ENCODE data around the gene METAP1. TPM values are rescaled to one million over a fixed set of nuclear protein-coding genes. Genes with fewer than 3 reads are reported as not detected.

The METAP1 gene
- total and polyA plus RNA-seq, 2 of the 4 experiments (the other 2 are of a cell fraction) = 43.7 to 47.9 TPM

- no peak for TF ChIP-seq CEBPB (IDR thresholded peaks at IDR 0.05; ENCODE audit: low read depth, low read length)
Observed at GRCh38 chr4:99024481-99025275, 29.2 kb downstream of the METAP1 start (continued).

GRCh38 chr4:99025506-99025905 lies 30.0 kb downstream of the METAP1 start:
- Histone ChIP-seq H3K79me1 (ENCODE audit: low read depth in 1 of 2, low read length in 2 of 2) (peaks cover 26 to 72% of the 10 kb centered on the region in 2 experiments), H3K56ac (ENCODE audit: extremely low read depth, insufficient read depth, low read length) (no peak overlapping the region), H3K9me3 (ENCODE audit: control insufficient read depth, insufficient read depth, low read length) (peaks cover 8% of the 10 kb centered on the region), H3K4ac (ENCODE audit: low read depth, low read length) (no peak overlapping the region), H3K9ac (ENCODE audit: low read depth, low read length) (no peak overlapping the region), H3K4me3 (ENCODE audit: insufficient read depth, low read depth, low read length) (no peak overlapping the region), H3K18ac (ENCODE audit: low read depth, low read length) (no peak overlapping the region), H4K20me1 (ENCODE audit: insufficient read depth, low read length) (no peaks in the 10 kb centered on the region; the same call in 1 of the 2 replicates), H4K5ac (ENCODE audit: low read depth, low read length) (no peak overlapping the region), H4K91ac (ENCODE audit: insufficient read depth, low read depth, low read length) (no peak overlapping the region), H3K36me3 (ENCODE audit: control insufficient read depth, insufficient read depth, low read length) (no peaks in the 10 kb centered on the region; the same call in 1 of the 2 replicates), H3K14ac (replicated peaks; ENCODE audit: low read depth, low read length) (no peak overlapping the region), H3K4me2 (ENCODE audit: low read depth, low read length) (no peak overlapping the region), H2AFZ (replicated peaks; ENCODE audit: low read length, poor library complexity) (no peak overlapping the region), H3K23ac (ENCODE audit: low read depth, low read length) (no peak overlapping the region), H3K9me1 (ENCODE audit: insufficient read depth, low read length) (no peaks in the 10 kb centered on the region), H2BK5ac (ENCODE audit: low read depth, low read length, poor library complexity, severe bottlenecking) (no peak overlapping the region), H2AK5ac (ENCODE audit: low read depth, low read length) (no peak overlapping the region), H3K4me1 (ENCODE audit: control insufficient read depth, insufficient read depth, low read length) (peaks cover 6% of the 10 kb centered on the region; the same call in 1 of the 2 replicates), H2AK9ac (replicated peaks; ENCODE audit: low read depth, low read length, poor library complexity) (no peak overlapping the region), H2BK120ac (ENCODE audit: low read depth, low read length) (no peak overlapping the region), H2BK20ac (ENCODE audit: low read depth, low read length) (no peak overlapping the region), H2BK15ac (ENCODE audit: low read depth, low read length) (no peak overlapping the region), H3K27ac (ENCODE audit: insufficient read depth, low read length) (no peak overlapping the region), H4K8ac (ENCODE audit: low read depth in 2 of 2, low read length in 2 of 2) (no peak overlapping the region), H3K27me3 (ENCODE audit: control insufficient read depth, insufficient read depth, low read length) (no peaks in the 10 kb centered on the region)
- WGBS, 2 experiments (ENCODE audit: extremely low coverage in 2 of 2, insufficient read length in 1 of 2) = no CpG with 5 or more reads among the region's 1 CpG
- in situ Hi-C loops (cut with MboI; ENCODE audit: low sequenced_read_pairs) (no loop called here), intact Hi-C loops (cut with micrococcal nuclease) (no loop called here), dilution Hi-C loops (cut with HindIII; ENCODE audit: low sequenced_read_pairs, unreplicated experiment) (no loop called here)
- ATAC-seq (ENCODE audit: low read depth) (no peak), DNase-seq (no peak)
- ChIA-PET CTCF (no interaction called here), POLR2A (ENCODE audit: unreplicated experiment) (no interaction called here)
- BruUV-seq (replicated peaks) = no TSS peak
- TF ChIP-seq MXI1 (IDR thresholded peaks at IDR 0.05; ENCODE audit: borderline replicate concordance, low read depth, low read length) (no peak), SMC3 (IDR thresholded peaks at IDR 0.05; ENCODE audit: low read depth, low read length) (no peak), RCOR1 (IDR thresholded peaks at IDR 0.05; ENCODE audit: insufficient replicate concordance, low read length) (no peak), NFE2L2 (IDR thresholded peaks at IDR 0.05; ENCODE audit: low read depth, low read length) (no peak), CEBPB (IDR thresholded peaks at IDR 0.05; ENCODE audit: low read depth, low read length) (no peak), RAD21 (IDR thresholded peaks at IDR 0.05; ENCODE audit: low read length) (no peak), MAFK (IDR thresholded peaks at IDR 0.05; ENCODE audit: low read depth, low read length) (no peak), USF2 (IDR thresholded peaks at IDR 0.05; ENCODE audit: low read depth, low read length) (no peak), CTCF (conservative IDR thresholded peaks at IDR 0.05; ENCODE audit: low read depth, low read length) (no peak), FOS (IDR thresholded peaks at IDR 0.05; ENCODE audit: low read depth, low read length) (no peak), BHLHE40 (IDR thresholded peaks at IDR 0.05; ENCODE audit: low read depth, low read length) (no peak), POLR2A (IDR thresholded peaks at IDR 0.05; ENCODE audit: low read depth, low read length) (no peak), CHD1 (IDR thresholded peaks at IDR 0.05; ENCODE audit: low read depth, low read length) (no peak), RFX5 (IDR thresholded peaks at IDR 0.05; ENCODE audit: low read depth, low read length) (no peak), MAZ (IDR thresholded peaks at IDR 0.05; ENCODE audit: borderline replicate concordance, low read depth, low read length) (no peak)
